Activated CD8-positive, alpha-beta T cell treated with anti-CD3 and anti-CD28 coated beads for 36 hours (primary cell): ENCODE measurements around the gene CSF3. TPM values are rescaled to one million over a fixed set of nuclear protein-coding genes. Genes with fewer than 3 reads are reported as not detected.

ENCODE experiments used
- ATAC-seq: fragments of 200-7000 bp; cut with Tn5 transposase; one replicate; pipeline ENCODE4 v1.10.0; 2021; ENCODE audit warnings: mild to moderate bottlenecking, moderate library complexity
- CTCF ChIA-PET: fragments of 350-600 bp; sonication (Branson Sonifier 250); formaldehyde crosslinking; loops from one replicate; lab custom pipeline; 2021; ENCODE audit warnings: antibody characterized with exemption; lab: Charles Lee
- POLR2A ChIA-PET: fragments of 350-600 bp; sonication (Branson Sonifier 250); formaldehyde crosslinking; loops from one replicate; lab custom pipeline; 2021; ENCODE audit warnings: antibody characterized with exemption; lab: Charles Lee
- DNase-seq: peaks from one replicate; pipeline ENCODE4 v3.0.0-alpha.2; 2020
- H3K27ac Mint-ChIP-seq: one replicate; pipeline ENCODE4 v1.8.0; 2021; ENCODE audit warnings: mild to moderate bottlenecking, mixed read lengths
- H3K27me3 Mint-ChIP-seq: one replicate; pipeline ENCODE4 v1.8.0; 2021; ENCODE audit warnings: mixed read lengths
- H3K36me3 Mint-ChIP-seq: one replicate; pipeline ENCODE4 v1.8.0; 2021; ENCODE audit warnings: low read depth, mixed read lengths
- H3K4me1 Mint-ChIP-seq: one replicate; pipeline ENCODE4 v1.8.0; 2021; ENCODE audit warnings: low read depth, mixed read lengths
- H3K4me3 Mint-ChIP-seq: one replicate; pipeline ENCODE4 v1.8.0; 2021; ENCODE audit warnings: mild to moderate bottlenecking, moderate library complexity, mixed read lengths
- H3K9me3 Mint-ChIP-seq: one replicate; pipeline ENCODE4 v1.8.0; 2021; ENCODE audit warnings: mixed read lengths
- intact Hi-C: fragments of 100-400 bp; cut with micrococcal nuclease; formaldehyde crosslinking; loops from one replicate; pipeline ENCODE4 v1.10.0; 2022
- total RNA-seq, 2 experiments: library from RNA; stranded (reverse); gene quantifications; one replicate each; pipeline ENCODE4 v1.2.3, GENCODE V29; 2021
- TF ChIP-seq, protein P1 (sequence below): fragments of 200-600 bp; IDR thresholded peaks from one replicate; pipeline ENCODE4 v1.8.0; 2022; ENCODE audit warnings: antibody characterized with exemption, mild to moderate bottlenecking

Gene CSF3
- total RNA-seq, 2 experiments from 2014 or later, result not detected

DNA sequence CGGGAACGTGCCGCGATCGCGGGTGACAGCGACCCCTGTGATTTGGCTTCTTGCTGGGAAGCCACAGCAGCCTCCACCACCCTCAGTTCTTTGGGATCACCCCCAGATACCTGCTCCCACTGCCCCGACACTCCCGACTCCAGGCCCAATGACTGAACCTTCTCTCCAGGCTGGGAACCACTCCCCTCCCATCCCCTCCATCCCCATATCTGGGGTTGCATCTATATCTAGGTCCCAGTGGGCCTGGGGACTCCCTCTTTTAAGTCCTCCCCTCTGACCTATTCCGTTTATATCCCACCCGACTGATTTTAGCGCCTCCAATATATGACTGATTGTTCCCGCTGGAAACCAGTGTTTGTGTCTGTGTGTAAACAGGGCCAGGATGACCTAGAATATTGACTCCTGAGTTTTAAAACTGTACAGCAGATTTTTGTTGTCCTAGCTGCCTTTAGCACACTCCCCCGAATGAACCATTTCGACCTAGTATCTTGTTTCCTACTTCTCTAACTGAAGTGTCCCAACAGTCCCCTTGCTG lies 34.0 kb upstream of the CSF3 start:
- no peak for DNase-seq
- ChIA-PET CTCF (interaction anchor here (0.6 to 3.0 kb wide), 29 partner anchors 9 to 360 kb away, joined by 3 to 40 read pairs (median 4); partner anchors contain the start of genes ERBB2, GSDMA, MED24 and ORMDL3), POLR2A (interaction anchor here (0.6 to 2.0 kb wide), 7 partner anchors 18 to 363 kb away, joined by 3 to 6 read pairs (median 4); partner anchors contain the start of genes CASC3 and MIEN1)
- Mint-ChIP-seq H3K9me3 (no peaks in the 10 kb centered on the region), H3K27me3 (no peaks in the 10 kb centered on the region), H3K4me1 (peaks cover 25% of the 10 kb centered on the region), H3K36me3 (peaks cover 34% of the 10 kb centered on the region), H3K4me3 (peak overlapping the region; percentile 92), H3K27ac (peak overlapping the region; percentile 92)
- TF ChIP-seq, protein P1, sequence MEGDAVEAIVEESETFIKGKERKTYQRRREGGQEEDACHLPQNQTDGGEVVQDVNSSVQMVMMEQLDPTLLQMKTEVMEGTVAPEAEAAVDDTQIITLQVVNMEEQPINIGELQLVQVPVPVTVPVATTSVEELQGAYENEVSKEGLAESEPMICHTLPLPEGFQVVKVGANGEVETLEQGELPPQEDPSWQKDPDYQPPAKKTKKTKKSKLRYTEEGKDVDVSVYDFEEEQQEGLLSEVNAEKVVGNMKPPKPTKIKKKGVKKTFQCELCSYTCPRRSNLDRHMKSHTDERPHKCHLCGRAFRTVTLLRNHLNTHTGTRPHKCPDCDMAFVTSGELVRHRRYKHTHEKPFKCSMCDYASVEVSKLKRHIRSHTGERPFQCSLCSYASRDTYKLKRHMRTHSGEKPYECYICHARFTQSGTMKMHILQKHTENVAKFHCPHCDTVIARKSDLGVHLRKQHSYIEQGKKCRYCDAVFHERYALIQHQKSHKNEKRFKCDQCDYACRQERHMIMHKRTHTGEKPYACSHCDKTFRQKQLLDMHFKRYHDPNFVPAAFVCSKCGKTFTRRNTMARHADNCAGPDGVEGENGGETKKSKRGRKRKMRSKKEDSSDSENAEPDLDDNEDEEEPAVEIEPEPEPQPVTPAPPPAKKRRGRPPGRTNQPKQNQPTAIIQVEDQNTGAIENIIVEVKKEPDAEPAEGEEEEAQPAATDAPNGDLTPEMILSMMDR, result no peak
- intact Hi-C loops, result loop anchor here (10.0 kb wide), 2 partner anchors 116 to 356 kb away; partner anchors contain the start of genes IKZF3, PPP1R1B and ZPBP2
- ATAC-seq, result no peak

DNA sequence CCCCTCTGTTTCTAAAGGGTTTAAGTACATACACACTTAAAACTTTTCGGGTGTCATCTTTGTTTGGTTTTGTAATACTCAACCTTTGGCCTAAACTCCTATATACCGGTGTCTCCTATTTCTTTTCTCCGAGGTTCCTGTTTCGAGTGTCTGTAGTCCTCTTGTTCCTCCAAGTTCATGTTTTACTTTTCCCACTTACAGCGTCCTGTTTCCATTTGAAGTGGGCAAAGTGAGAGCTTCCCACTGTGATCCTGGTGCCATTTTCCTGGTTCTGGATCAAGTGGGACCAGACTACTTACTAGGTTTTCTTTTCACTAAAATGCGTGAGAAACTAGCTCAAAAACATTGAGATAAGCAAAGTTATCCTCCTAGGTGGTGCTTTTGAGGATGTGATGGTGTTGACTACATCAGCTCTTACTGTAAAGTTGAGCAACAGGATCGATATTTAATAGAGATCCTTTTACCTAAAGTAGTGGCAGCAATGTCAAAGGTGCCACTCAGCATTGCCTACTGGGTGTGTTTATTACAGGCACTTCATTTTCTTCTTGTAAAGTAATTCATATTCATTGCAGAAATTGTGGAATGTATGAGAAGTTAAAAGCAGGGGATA lies 33.4 kb upstream of the CSF3 start:
- Mint-ChIP-seq H3K9me3 (no peaks in the 10 kb centered on the region), H3K27me3 (no peaks in the 10 kb centered on the region), H3K27ac (peak overlapping the region; percentile 92), H3K4me3 (peak overlapping the region; percentile 92), H3K4me1 (peaks cover 25% of the 10 kb centered on the region), H3K36me3 (peaks cover 40% of the 10 kb centered on the region)
- intact Hi-C loops, result loop anchor here (10.0 kb wide), 2 partner anchors 117 to 357 kb away; partner anchors contain the start of genes IKZF3, PPP1R1B and ZPBP2
- CTCF ChIA-PET, result interaction anchor here (0.6 to 2.4 kb wide), 12 partner anchors 9 to 359 kb away, joined by 3 to 15 read pairs (median 4); partner anchors contain the start of gene MED24
- no peak for DNase-seq
- ATAC-seq, result no peak
- TF ChIP-seq, protein P1, result no peak
- POLR2A ChIA-PET, result interaction anchor here (1.1 to 2.0 kb wide), 3 partner anchors 13 to 199 kb away, joined by 3 to 4 read pairs (median 4); no protein-coding TSS in a partner anchor

DNA sequence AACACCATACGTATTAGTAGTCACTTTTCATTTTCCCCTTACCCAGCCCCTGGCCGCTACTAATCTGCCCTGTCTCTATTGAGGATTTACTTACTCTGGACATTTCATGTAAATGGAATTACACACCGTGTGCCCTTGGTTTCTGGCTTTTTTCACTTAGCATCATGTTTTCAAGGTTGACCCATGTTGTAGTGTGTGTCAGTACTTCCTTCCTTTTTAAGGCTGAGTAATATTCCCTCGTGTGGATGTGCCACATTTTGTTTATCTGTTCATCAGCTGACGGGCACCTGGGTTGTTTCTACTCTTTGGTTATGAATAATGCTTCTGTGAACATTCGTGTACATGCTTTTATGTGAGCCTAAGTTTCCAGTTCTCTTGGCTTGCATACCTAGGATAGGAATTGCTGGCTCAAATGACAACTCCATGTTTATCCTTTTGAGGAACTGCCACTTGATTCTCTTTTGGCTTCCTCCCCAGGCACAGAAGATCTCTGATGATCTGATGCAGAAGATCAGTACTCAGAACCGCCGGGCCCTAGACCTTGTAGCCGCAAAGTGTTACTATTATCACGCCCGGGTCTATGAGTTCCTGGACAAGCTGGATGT lies 26.9 kb upstream of the CSF3 start:
- CTCF ChIA-PET, result no interaction called here
- intact Hi-C loops, result loop anchor here (10.0 kb wide), 2 partner anchors 124 to 364 kb away; partner anchors contain the start of genes IKZF3, PPP1R1B and ZPBP2
- ATAC-seq, result no peak
- Mint-ChIP-seq H3K4me3 (no peak overlapping the region), H3K36me3 (peaks cover 76% of the 10 kb centered on the region), H3K27me3 (no peaks in the 10 kb centered on the region), H3K27ac (no peak overlapping the region), H3K9me3 (no peaks in the 10 kb centered on the region), H3K4me1 (peaks cover 7% of the 10 kb centered on the region)
- no peak for DNase-seq
- POLR2A ChIA-PET, result no interaction called here
- TF ChIP-seq, protein P1, result no peak

DNA sequence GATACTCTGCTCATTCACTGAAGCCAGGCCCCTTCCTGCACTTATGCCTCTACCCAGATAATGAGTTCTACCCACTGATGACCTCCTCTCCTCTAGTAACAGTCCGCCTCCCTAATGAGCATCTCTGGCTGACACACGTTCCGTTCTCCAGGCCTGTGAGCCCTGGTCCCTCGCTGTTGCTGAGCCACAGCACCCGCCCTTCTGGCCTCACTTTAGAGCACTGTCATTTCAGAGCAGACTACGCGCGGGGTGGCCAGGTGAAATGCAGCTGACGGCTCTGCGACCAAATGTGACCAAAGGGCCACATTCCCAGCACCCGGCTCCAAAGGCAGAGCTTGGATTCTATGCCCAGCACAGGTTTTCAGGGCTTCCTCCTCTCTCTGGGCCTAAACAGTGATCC lies 20.8 kb upstream of the CSF3 start:
- TF ChIP-seq, protein P1, result no peak
- Mint-ChIP-seq H3K4me3 (no peak overlapping the region), H3K27ac (no peak overlapping the region), H3K36me3 (peaks cover 60% of the 10 kb centered on the region), H3K27me3 (no peaks in the 10 kb centered on the region), H3K4me1 (peaks cover 6% of the 10 kb centered on the region), H3K9me3 (no peaks in the 10 kb centered on the region)
- CTCF ChIA-PET, result interaction anchor here (1.4 to 2.0 kb wide), 3 partner anchors 8 to 19 kb away, joined by 3 to 5 read pairs (median 4); partner anchors contain the start of gene PSMD3
- POLR2A ChIA-PET, result interaction anchor here (0.6 to 1.0 kb wide), 3 partner anchors 11 to 52 kb away, joined by 3 read pairs; no protein-coding TSS in a partner anchor
- intact Hi-C loops, result no loop called here
- DNase-seq (no peak), ATAC-seq (no peak)
